AG20443 (cell line): Measurements from ENCODE around the gene DYRK1B.
"Not testable (repeated sequence)": the region's sequence is repeated elsewhere in the genome, so short reads cannot be mapped to it uniquely, and the experiment has no call there.

ENCODE experiments used
- DNase-seq: peaks from one replicate; pipeline ENCODE4 v3.0.0; 2012; ENCODE audit warnings: low spot score, mixed read lengths

The DYRK1B gene

GRCh38 chr19:39810424-39810823 is 23.5 kb downstream of the DYRK1B start:
- no peak for DNase-seq

- DNase-seq: no peak
These were observed 24.6 kb downstream of the DYRK1B start for GRCh38 chr19:39809368-39809767.

GRCh38 chr19:39808688-39809087 is 25.3 kb downstream of the DYRK1B start:
- not testable (repeated sequence) for DNase-seq

- DNase-seq: no peak
These were observed 26.1 kb downstream of the DYRK1B start for GRCh38 chr19:39807846-39808364.

GRCh38 chr19:39805104-39805503 is 28.9 kb downstream of the DYRK1B start:
- DNase-seq: no peak

- no peak for DNase-seq
These were observed 31.0 kb downstream of the DYRK1B start for GRCh38 chr19:39802958-39803357.

GRCh38 chr19:39797083-39797482 is 36.9 kb downstream of the DYRK1B start:
- DNase-seq: no peak

- no peak for DNase-seq
These were observed 37.9 kb downstream of the DYRK1B start for GRCh38 chr19:39796000-39796498.

- DNase-seq: no peak
These were observed 39.0 kb downstream of the DYRK1B start for GRCh38 chr19:39795001-39795400.

GRCh38 chr19:39792999-39793546 is 40.9 kb downstream of the DYRK1B start:
- DNase-seq: peak; percentile 91

GRCh38 chr19:39788244-39788643 is 45.7 kb downstream of the DYRK1B start:
- DNase-seq: no peak

- no peak for DNase-seq
These were observed 53.1 kb downstream of the DYRK1B start for GRCh38 chr19:39780894-39781293.

GRCh38 chr19:39778763-39779162 is 55.2 kb downstream of the DYRK1B start, which contains the start of gene LEUTX:
Gene LEUTX (plus strand): TSS chr19:39778854. CDS start chr19:39778921, 67 bp downstream.
- no peak for DNase-seq
